HCT116 (cell line): Measurements from ENCODE around the gene KHDC4. TPM values are rescaled to one million over a fixed set of nuclear protein-coding genes. Genes with fewer than 3 reads are reported as not detected.
A peak's percentile ranks its signal among the peaks of the same experiment; 100 is the strongest.

Experiments used
- ATAC-seq: fragments of 200-7000 bp; cut with Tn5 transposase; 2 replicates; pipeline ENCODE4 v1.9.1; 2020; ENCODE audit warnings: mild to moderate bottlenecking, moderate library complexity
- BruUV-seq: library from RNA; stranded (reverse); fragments of 400-500 nt; replicated peaks from 2 replicates; lab custom pipeline; 2021; lab: Mats Ljungman, UMichigan
- CTCF ChIA-PET: fragments of 300-600 bp; sonication (Branson Sonifier 250); formaldehyde crosslinking; loops from one replicate; lab custom pipeline; 2021; ENCODE audit warnings: antibody characterized with exemption; lab: Charles Lee
- POLR2A ChIA-PET: fragments of 300-600, 350-600 bp; sonication (Branson Sonifier 250); formaldehyde crosslinking; loops from one replicate; lab custom pipeline; 2021; ENCODE audit warnings: antibody characterized with exemption; lab: Charles Lee
- RAD21 ChIA-PET, 2 experiments: fragments of 300-600 bp; sonication (Branson Sonifier 250); formaldehyde crosslinking; loops; one replicate each; lab custom pipeline; 2023; ENCODE audit warnings: low total read pairs in 2 of 2; ENCODE audit not compliant: uncharacterized antibody in 2 of 2, unreplicated experiment in 2 of 2, low non-redundant PET in 1 of 2; lab: Charles Lee
- DNase-seq: peaks from one replicate; pipeline ENCODE4 v3.0.0-alpha.2; 2010; ENCODE audit warnings: low read depth, low spot score
- H2AFZ ChIP-seq: fragments of 200-600 bp; shearing (Covaris generic), sonication (generic); 2 replicates; pipeline ENCODE4 v1.6.1; 2017; ENCODE audit warnings: low read depth, mixed run types, mixed read lengths, antibody characterized with exemption, low read length; ENCODE audit not compliant: poor library complexity, severe bottlenecking
- H3K27ac ChIP-seq: 2 replicates; pipeline ENCODE4 v1.5.1; 2012; ENCODE audit warnings: low read depth, low read length
- H3K27me3 ChIP-seq: fragments of 200-600 bp; sonication (generic); 2 replicates; pipeline ENCODE4 v1.6.1; 2016; ENCODE audit warnings: mixed run types, low read length, mixed read lengths; ENCODE audit not compliant: insufficient read depth
- H3K36me3 ChIP-seq, 2 experiments: fragments of 200-500 bp in 1 of 2; fragments of 200-600 bp in 1 of 2; sonication (Bioruptor generic) in 1 of 2; sonication (generic) in 1 of 2; 2 replicates each; pipeline versions ENCODE4 v1.5.1 to v1.6.1; 2014 to 2016; ENCODE audit warnings: low read length in 2 of 2, inconsistent platforms in 1 of 2, mixed read lengths in 1 of 2, mixed run types in 1 of 2; ENCODE audit not compliant: insufficient read depth in 2 of 2, control insufficient read depth in 1 of 2
- H3K4me1 ChIP-seq, 2 experiments: fragments of 200-600 bp in 1 of 2; sonication (generic) in 1 of 2; 2 replicates each; pipeline versions ENCODE4 v1.5.1 to v1.6.1; 2012 to 2017; ENCODE audit warnings: low read length in 2 of 2, inconsistent platforms in 1 of 2, mild to moderate bottlenecking in 1 of 2, mixed read lengths in 1 of 2, mixed run types in 1 of 2, moderate library complexity in 1 of 2; ENCODE audit not compliant: insufficient read depth in 2 of 2, control insufficient read depth in 1 of 2
- H3K4me2 ChIP-seq: fragments of 200-600 bp; sonication (generic); 2 replicates; pipeline ENCODE4 v1.6.1; 2017; ENCODE audit warnings: mixed run types, low read length, mixed read lengths
- H3K4me3 ChIP-seq, 2 experiments: fragments of 200-600 bp in 1 of 2; sonication (generic) in 1 of 2; replicated peaks in 1 of 2; 2 replicates each; pipeline ENCODE4 v1.5.1; 2011 to 2016; ENCODE audit warnings: low read length in 2 of 2, control low read depth in 1 of 2, low read depth in 1 of 2, mild to moderate bottlenecking in 1 of 2, mixed read lengths in 1 of 2, mixed run types in 1 of 2
- H3K79me2 ChIP-seq: fragments of 200-600 bp; sonication (generic); 2 replicates; pipeline ENCODE4 v1.6.1; 2017; ENCODE audit warnings: mild to moderate bottlenecking, mixed run types, low read length, moderate library complexity, mixed read lengths; ENCODE audit not compliant: insufficient read depth
- H3K9ac ChIP-seq: fragments of 200-600 bp; sonication (generic); 2 replicates; pipeline ENCODE4 v1.6.1; 2016; ENCODE audit warnings: low read length, mixed read lengths
- H3K9me2 ChIP-seq: fragments of 200-600 bp; sonication (generic), shearing (Covaris generic); 2 replicates; pipeline ENCODE4 v1.6.1; 2017; ENCODE audit warnings: mixed run types, mild to moderate bottlenecking, moderate library complexity; ENCODE audit not compliant: insufficient read depth
- H3K9me3 ChIP-seq, 2 experiments: fragments of 200-500 bp in 1 of 2; fragments of 200-600 bp in 1 of 2; sonication (Bioruptor generic) in 1 of 2; sonication (generic) in 1 of 2; 2 replicates each; pipeline ENCODE4 v1.6.1; 2014 to 2017; ENCODE audit warnings: low read length in 2 of 2, mixed read lengths in 2 of 2, inconsistent platforms in 1 of 2, low read depth in 1 of 2, mild to moderate bottlenecking in 1 of 2, mixed run types in 1 of 2, moderate library complexity in 1 of 2; ENCODE audit not compliant: control insufficient read depth in 1 of 2, insufficient read depth in 1 of 2
- H4K20me1 ChIP-seq: fragments of 200-600 bp; sonication (generic), shearing (Covaris generic); 2 replicates; pipeline ENCODE4 v1.6.1; 2017; ENCODE audit warnings: mixed run types, mild to moderate bottlenecking, moderate library complexity; ENCODE audit not compliant: insufficient read depth
- CBX3 ChIP-seq: IDR thresholded peaks from 2 replicates; pipeline ENCODE4 v1.6.1; 2012; ENCODE audit warnings: low read depth
- EGR1 ChIP-seq: IDR thresholded peaks from 2 replicates; pipeline ENCODE4 v1.6.1; 2012; ENCODE audit warnings: low read depth
- EZH2 ChIP-seq: fragments of 200-600 bp; sonication (generic); IDR thresholded peaks from 2 replicates; pipeline ENCODE4 v1.6.1; 2017; ENCODE audit warnings: antibody characterized with exemption, mixed run types
- EZH2phosphoT487 ChIP-seq: fragments of 200-600 bp; IDR thresholded peaks from 2 replicates; pipeline ENCODE4 v1.6.1; 2018; ENCODE audit warnings: antibody characterized with exemption, borderline replicate concordance
- FOSL1 ChIP-seq: IDR thresholded peaks from 2 replicates; pipeline ENCODE4 v1.6.1; 2012; ENCODE audit warnings: low read depth
- JUND ChIP-seq: IDR thresholded peaks from 2 replicates; pipeline ENCODE4 v1.6.1; 2012
- POLR2A ChIP-seq: IDR thresholded peaks from 2 replicates; pipeline ENCODE4 v1.7.0; 2011; ENCODE audit warnings: borderline replicate concordance; ENCODE audit not compliant: insufficient read depth, insufficient read length; ENCODE audit errors: extremely low read depth
- POLR2AphosphoS5 ChIP-seq: IDR thresholded peaks from 2 replicates; pipeline ENCODE4 v1.6.1; 2011; ENCODE audit warnings: mild to moderate bottlenecking, low read depth, low read length, moderate library complexity
- RAD21 ChIP-seq: IDR thresholded peaks from 2 replicates; pipeline ENCODE4 v1.6.1; 2012; ENCODE audit warnings: low read depth, mild to moderate bottlenecking
- SIN3A ChIP-seq: IDR thresholded peaks from 2 replicates; pipeline ENCODE4 v1.6.1; 2012; ENCODE audit warnings: low read depth
- SP1 ChIP-seq: IDR thresholded peaks from 2 replicates; pipeline ENCODE4 v1.6.1; 2012; ENCODE audit warnings: low read depth
- SRF ChIP-seq: IDR thresholded peaks from 2 replicates; pipeline ENCODE4 v1.6.1; 2012; ENCODE audit warnings: low read depth
- TCF7L2 ChIP-seq: IDR thresholded peaks from 2 replicates; pipeline ENCODE4 v1.7.0; 2011; ENCODE audit warnings: borderline replicate concordance, inconsistent platforms; ENCODE audit not compliant: insufficient read depth, insufficient read length; ENCODE audit errors: extremely low read depth
- YY1 ChIP-seq: IDR thresholded peaks from 2 replicates; pipeline ENCODE4 v1.6.1; 2011; ENCODE audit warnings: low read length, low read depth, moderate library complexity, mild to moderate bottlenecking; ENCODE audit not compliant: insufficient replicate concordance; ENCODE audit errors: extremely low read depth
- ZFX ChIP-seq: fragments of 450-650 bp; IDR thresholded peaks from 2 replicates; pipeline ENCODE4 v1.6.1; 2017
- ZNF274 ChIP-seq: fragments of 200-500 bp; sonication (Bioruptor generic); IDR thresholded peaks from 2 replicates; pipeline ENCODE4 v1.6.1; 2014; ENCODE audit warnings: mild to moderate bottlenecking, low read depth, low read length, inconsistent platforms
- intact Hi-C: fragments of 100-400 bp; cut with micrococcal nuclease; formaldehyde crosslinking; loops from 2 replicates; pipeline ENCODE4 v1.10.0; 2022
- total RNA-seq: library from RNA; stranded (reverse); gene quantifications from one replicate; pipeline ENCODE4 v1.2.1, GENCODE V29; 2021; ENCODE audit not compliant: unreplicated experiment
- TF ChIP-seq, protein P1 (sequence below): IDR thresholded peaks from 2 replicates; pipeline ENCODE4 v1.6.1; 2012; ENCODE audit warnings: low read depth
- TF ChIP-seq, protein P2 (sequence below): IDR thresholded peaks from 2 replicates; pipeline ENCODE4 v1.6.1; 2011; ENCODE audit warnings: mild to moderate bottlenecking, low read length, moderate library complexity; ENCODE audit not compliant: insufficient replicate concordance; ENCODE audit errors: extremely low read depth
- TF ChIP-seq, protein P3 (sequence below): IDR thresholded peaks from 2 replicates; pipeline ENCODE4 v1.6.1; 2012
- TF ChIP-seq, protein P4 (sequence below), 3 experiments: fragments of 200-600 bp in 1 of 3; sonication (generic) in 1 of 3; IDR thresholded peaks in 2 of 3; conservative IDR thresholded peaks in 1 of 3; 2 replicates each; pipeline ENCODE4 v1.5.1; 2012 to 2017; ENCODE audit warnings: low read depth in 2 of 3, low read length in 2 of 3, antibody characterized with exemption in 1 of 3, borderline replicate concordance in 1 of 3, control low read depth in 1 of 3, mild to moderate bottlenecking in 1 of 3, mixed read lengths in 1 of 3, mixed run types in 1 of 3, moderate library complexity in 1 of 3; ENCODE audit not compliant: insufficient read depth in 1 of 3

The KHDC4 gene
- total RNA-seq, 1 experiment from 2014 or later: 60.7 TPM

- Histone ChIP-seq H3K9ac (peak overlapping the region; percentile 64), H3K79me2 (peaks cover 7% of the 10 kb centered on the region; the same call in 1 of the 2 replicates), H3K9me2 (no peaks in the 10 kb centered on the region), H3K4me2 (peak overlapping the region; percentile 83), H3K4me1 (peaks cover 24 to 40% of the 10 kb centered on the region in 2 experiments), H3K36me3 (peaks cover 27 to 35% of the 10 kb centered on the region in 2 experiments; a peak in 3 of 4 replicates), H3K9me3 (no peaks in the 10 kb centered on the region), H3K27ac (peak overlapping the region; percentile 56), H3K4me3 (peak overlapping the region; percentile 11 to 48; a peak in 3 of 4 replicates), H2AFZ (no peak overlapping the region), H3K27me3 (no peaks in the 10 kb centered on the region), H4K20me1 (no peaks in the 10 kb centered on the region)
- no TSS peak for BruUV-seq
- ATAC-seq (peak; percentile 98), DNase-seq (peak; percentile 92)
- ChIA-PET RAD21 (interaction anchor here in 1 of 2 experiments (0.7 to 0.8 kb wide), 2 partner anchors 17 to 22 kb away, joined by 3 read pairs; no protein-coding TSS in a partner anchor), POLR2A (interaction anchor here (0.6 to 3.0 kb wide), 6 partner anchors 12 to 22 kb away, joined by 3 to 28 read pairs (median 6); partner anchors contain the start of gene ARHGEF2), CTCF (interaction anchor here (0.8 to 1.8 kb wide), 3 partner anchors 17 to 24 kb away, joined by 3 to 4 read pairs (median 3); no protein-coding TSS in a partner anchor)
- intact Hi-C loops: loop anchor here (2.0 kb wide), 1 partner anchor 17 kb away; the partner anchor contains the start of gene ARHGEF2
- TF ChIP-seq ZFX: no peak
- no peak for TF ChIP-seq POLR2A
- no peak for TF ChIP-seq ZNF274
- TF ChIP-seq, protein P1, sequence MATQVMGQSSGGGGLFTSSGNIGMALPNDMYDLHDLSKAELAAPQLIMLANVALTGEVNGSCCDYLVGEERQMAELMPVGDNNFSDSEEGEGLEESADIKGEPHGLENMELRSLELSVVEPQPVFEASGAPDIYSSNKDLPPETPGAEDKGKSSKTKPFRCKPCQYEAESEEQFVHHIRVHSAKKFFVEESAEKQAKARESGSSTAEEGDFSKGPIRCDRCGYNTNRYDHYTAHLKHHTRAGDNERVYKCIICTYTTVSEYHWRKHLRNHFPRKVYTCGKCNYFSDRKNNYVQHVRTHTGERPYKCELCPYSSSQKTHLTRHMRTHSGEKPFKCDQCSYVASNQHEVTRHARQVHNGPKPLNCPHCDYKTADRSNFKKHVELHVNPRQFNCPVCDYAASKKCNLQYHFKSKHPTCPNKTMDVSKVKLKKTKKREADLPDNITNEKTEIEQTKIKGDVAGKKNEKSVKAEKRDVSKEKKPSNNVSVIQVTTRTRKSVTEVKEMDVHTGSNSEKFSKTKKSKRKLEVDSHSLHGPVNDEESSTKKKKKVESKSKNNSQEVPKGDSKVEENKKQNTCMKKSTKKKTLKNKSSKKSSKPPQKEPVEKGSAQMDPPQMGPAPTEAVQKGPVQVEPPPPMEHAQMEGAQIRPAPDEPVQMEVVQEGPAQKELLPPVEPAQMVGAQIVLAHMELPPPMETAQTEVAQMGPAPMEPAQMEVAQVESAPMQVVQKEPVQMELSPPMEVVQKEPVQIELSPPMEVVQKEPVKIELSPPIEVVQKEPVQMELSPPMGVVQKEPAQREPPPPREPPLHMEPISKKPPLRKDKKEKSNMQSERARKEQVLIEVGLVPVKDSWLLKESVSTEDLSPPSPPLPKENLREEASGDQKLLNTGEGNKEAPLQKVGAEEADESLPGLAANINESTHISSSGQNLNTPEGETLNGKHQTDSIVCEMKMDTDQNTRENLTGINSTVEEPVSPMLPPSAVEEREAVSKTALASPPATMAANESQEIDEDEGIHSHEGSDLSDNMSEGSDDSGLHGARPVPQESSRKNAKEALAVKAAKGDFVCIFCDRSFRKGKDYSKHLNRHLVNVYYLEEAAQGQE: no peak
- TF ChIP-seq CBX3: peak; percentile 94
- TF ChIP-seq JUND: peak; percentile 94
- TF ChIP-seq SP1: peak; percentile 96
- TF ChIP-seq YY1: peak; percentile 50
- no peak for TF ChIP-seq EGR1
- no peak for TF ChIP-seq EZH2
- TF ChIP-seq EZH2phosphoT487: no peak
- TF ChIP-seq POLR2AphosphoS5: peak; percentile 51
- TF ChIP-seq, protein P2, sequence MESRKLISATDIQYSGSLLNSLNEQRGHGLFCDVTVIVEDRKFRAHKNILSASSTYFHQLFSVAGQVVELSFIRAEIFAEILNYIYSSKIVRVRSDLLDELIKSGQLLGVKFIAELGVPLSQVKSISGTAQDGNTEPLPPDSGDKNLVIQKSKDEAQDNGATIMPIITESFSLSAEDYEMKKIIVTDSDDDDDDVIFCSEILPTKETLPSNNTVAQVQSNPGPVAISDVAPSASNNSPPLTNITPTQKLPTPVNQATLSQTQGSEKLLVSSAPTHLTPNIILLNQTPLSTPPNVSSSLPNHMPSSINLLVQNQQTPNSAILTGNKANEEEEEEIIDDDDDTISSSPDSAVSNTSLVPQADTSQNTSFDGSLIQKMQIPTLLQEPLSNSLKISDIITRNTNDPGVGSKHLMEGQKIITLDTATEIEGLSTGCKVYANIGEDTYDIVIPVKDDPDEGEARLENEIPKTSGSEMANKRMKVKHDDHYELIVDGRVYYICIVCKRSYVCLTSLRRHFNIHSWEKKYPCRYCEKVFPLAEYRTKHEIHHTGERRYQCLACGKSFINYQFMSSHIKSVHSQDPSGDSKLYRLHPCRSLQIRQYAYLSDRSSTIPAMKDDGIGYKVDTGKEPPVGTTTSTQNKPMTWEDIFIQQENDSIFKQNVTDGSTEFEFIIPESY: peak; percentile 37
- TF ChIP-seq, protein P3, sequence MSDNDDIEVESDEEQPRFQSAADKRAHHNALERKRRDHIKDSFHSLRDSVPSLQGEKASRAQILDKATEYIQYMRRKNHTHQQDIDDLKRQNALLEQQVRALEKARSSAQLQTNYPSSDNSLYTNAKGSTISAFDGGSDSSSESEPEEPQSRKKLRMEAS: peak; percentile 90
- TF ChIP-seq SIN3A: peak; percentile 97
- TF ChIP-seq TCF7L2: peak; percentile 74
- TF ChIP-seq, protein P4, sequence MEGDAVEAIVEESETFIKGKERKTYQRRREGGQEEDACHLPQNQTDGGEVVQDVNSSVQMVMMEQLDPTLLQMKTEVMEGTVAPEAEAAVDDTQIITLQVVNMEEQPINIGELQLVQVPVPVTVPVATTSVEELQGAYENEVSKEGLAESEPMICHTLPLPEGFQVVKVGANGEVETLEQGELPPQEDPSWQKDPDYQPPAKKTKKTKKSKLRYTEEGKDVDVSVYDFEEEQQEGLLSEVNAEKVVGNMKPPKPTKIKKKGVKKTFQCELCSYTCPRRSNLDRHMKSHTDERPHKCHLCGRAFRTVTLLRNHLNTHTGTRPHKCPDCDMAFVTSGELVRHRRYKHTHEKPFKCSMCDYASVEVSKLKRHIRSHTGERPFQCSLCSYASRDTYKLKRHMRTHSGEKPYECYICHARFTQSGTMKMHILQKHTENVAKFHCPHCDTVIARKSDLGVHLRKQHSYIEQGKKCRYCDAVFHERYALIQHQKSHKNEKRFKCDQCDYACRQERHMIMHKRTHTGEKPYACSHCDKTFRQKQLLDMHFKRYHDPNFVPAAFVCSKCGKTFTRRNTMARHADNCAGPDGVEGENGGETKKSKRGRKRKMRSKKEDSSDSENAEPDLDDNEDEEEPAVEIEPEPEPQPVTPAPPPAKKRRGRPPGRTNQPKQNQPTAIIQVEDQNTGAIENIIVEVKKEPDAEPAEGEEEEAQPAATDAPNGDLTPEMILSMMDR (IDR thresholded peaks at IDR 0.05 in 2 of 3, conservative IDR thresholded peaks at IDR 0.05 in 1 of 3; ENCODE audit: borderline replicate concordance in 1 of 3, insufficient read depth in 1 of 3, low read depth in 2 of 3, low read length in 2 of 3): peak in 1 of 3 experiments; percentile 36; a peak in 1 of 6 replicates
- peak; percentile 94 for TF ChIP-seq FOSL1
- TF ChIP-seq SRF: no peak
- peak; percentile 65 for TF ChIP-seq RAD21
Measured at GRCh38 chr1:155961937-155962336, 27.7 kb upstream of the KHDC4 start.
